Activated CD8-positive, alpha-beta memory T cell treated with anti-CD3 and anti-CD28 coated beads, Interleukin-2, amount 50 U/mL, for 1 hour (primary cell): ENCODE data around the gene CFAP92.

Source experiments
- DNase-seq: peaks from one replicate; pipeline ENCODE4 v3.0.0-alpha.2; 2020; ENCODE audit errors: extremely low read depth

Gene CFAP92

DNA sequence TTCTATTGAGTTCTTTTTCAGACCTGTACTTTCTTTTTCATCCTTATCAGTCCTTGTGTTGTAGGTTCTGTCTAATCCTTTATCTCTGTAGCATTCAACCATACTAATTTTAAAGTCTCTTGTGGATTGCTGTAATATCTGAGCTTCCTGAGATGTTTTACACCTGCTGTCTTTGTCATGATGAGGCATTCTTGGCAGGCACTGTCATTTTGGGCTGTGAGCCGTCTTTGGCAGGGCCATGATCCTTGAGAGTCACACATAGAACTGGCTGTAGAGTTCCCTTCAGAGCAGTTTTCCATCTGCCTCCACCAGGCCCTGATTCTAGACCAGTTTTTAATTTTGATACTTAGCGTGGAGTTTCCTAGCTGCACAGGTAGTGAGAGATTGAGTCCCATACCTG, 13.9 kb upstream of the CFAP92 start:
- DNase-seq, result no peak

DNA sequence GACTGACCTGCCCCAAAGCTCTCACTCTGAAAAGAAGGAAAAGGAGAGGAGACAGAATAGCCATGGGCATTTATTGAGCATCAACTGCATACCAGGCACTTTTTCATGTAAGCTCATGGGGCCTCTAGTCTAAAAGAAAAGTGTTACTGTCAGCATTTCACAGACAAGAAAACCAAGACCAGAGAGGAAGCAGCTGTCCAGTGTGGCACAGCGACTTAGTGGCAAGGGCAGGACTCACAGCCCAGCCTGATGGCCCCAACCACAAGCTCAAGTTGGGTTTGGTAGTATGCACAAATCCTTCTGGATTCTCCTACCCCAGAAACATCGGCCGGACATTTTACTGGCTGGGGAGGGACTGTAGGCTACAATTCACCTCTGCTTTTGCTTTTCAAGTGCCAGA, 13.0 kb upstream of the CFAP92 start:
- DNase-seq, result no peak

DNA sequence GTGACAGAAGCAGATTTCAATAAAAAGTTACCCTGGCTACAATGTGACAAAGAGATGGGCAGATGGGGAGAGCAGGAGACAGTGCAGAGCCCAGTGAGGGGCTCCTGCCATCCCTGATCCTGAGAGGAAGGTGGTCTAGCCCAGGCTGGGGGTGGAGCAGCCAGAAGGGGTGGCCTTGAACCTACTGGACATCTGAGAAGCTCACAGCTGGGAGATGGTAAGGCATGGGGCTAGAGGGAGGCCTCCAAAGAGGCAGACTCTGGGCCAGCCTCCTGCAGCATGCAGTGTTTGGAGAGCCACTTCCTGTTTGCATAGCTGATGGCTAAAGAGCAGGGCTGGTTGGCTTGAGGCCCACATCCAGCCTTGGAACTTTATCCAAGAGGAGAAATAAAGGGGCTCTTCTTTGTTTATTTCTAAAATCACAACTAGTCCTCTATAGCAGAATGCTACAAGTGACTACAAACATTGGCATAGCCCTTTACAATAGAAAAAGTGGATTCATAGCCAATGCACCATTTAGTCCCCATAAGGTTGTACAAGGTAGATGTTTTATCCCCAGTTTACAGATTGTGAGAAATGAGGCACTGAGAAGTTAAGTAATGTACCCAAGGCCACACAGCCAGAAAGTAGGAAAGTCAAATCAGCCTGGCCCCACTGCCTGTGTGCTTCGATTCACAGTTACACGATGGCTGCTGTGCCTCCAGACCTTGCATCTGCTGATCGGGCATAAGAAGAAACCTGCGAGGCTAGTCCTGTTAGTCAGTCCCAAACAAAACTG, 11.8 kb upstream of the CFAP92 start:
- no peak for DNase-seq

DNA sequence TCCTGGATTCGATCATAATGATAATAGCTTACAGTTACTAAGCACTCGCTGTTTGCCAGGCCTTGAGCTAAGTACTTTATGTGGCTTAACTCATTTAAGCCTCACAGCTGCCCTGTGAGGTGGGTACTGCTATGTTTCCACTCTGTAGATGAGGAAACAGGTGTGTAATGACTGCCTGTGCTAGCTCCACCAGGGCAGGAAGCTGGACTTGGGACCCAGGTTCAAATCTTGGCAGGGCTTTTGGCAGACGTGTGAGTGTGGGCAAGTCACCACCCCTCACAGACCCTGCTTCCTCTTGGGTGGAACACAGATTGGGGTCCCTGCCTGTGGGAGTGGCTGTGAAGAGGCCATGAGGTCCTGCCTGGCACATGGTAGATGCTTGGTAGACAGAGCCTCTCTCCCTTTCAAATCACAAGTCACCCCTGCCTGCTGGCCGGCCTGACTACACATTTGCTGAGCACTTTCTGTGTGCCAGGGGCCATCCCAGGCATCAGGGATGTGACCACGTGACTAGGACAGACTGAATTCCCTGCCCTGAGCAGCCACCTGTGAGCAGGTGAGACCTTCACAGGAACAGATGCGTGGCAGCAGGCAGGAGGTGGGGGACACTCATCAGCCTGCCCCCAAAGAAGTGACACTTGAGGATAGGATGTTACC, 10.9 kb upstream of the CFAP92 start:
- DNase-seq, result no peak

DNA sequence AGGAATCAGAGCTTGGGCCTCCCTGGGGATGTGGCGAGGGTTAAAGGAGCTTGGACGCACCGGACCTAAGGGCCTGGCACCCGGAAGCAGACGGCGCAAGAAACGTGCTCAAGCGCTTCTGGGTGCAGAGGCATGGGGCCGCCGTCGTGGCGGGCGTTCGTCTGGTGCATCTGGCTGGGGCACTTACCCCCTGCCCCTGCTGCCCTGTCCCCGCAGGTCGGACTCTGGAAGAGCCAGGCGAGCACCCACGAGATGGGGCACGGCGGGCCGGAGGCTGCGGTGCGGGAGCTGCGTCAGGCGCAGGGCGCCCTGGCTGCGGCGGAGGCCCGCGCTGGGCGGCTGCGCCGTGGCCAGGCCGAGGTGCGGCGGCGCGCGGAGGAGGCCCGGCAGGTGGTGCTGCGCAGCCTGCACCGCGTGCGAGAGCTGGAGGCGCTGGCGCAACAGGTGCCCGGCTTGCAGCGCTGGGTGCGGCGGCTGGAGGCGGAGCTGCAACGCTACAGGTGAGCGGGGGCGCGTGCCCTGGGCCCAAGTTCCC, 9.8 kb upstream of the CFAP92 start:
- DNase-seq, result no peak

DNA sequence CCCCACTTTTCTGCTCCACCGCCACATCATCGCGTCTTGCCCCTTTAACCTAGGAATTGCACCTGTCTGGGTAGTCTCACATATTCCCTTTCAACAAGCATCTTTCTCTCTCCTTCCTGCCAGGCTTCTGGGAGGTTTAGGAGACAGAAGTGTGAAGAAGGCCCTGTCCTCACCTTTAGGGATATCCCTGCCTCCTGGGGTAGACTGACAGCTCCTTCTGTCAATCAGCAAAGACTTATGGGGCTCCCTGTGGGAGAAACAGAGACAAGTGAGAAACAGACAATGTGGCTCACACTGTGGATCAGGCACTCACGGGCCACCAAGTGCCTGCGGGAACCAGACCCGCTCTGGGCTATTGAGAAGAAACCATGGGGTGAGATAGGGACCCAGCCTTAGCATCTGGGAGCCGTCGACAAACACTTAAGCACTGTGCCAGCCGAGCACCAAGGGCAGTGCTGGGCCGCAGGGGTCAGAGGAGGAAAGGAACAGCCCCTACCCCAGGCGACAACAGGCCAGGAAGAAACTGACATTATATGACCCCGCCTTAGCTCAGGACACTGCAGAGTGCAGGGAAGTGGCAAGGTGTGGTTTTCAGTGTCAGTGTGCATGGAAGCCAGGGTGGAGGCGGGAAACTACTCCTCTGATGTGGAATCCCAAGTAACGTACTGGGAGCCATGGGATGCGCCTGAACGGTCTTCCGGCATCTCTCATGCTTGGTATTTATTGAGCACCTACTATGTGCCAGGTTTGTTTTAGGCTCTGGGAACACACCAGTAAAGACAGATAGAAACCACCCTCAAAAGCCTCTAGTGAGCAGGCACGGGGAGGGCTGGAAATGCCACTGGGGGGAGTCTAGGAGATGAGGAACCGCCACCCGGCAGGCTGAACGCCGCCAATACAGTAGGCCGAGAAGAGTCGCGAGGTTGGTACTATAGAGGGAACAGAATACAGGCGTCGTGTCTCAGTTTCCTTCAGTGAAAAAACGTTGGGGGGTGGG, 9.0 kb upstream of the CFAP92 start:
- DNase-seq, result no peak

DNA sequence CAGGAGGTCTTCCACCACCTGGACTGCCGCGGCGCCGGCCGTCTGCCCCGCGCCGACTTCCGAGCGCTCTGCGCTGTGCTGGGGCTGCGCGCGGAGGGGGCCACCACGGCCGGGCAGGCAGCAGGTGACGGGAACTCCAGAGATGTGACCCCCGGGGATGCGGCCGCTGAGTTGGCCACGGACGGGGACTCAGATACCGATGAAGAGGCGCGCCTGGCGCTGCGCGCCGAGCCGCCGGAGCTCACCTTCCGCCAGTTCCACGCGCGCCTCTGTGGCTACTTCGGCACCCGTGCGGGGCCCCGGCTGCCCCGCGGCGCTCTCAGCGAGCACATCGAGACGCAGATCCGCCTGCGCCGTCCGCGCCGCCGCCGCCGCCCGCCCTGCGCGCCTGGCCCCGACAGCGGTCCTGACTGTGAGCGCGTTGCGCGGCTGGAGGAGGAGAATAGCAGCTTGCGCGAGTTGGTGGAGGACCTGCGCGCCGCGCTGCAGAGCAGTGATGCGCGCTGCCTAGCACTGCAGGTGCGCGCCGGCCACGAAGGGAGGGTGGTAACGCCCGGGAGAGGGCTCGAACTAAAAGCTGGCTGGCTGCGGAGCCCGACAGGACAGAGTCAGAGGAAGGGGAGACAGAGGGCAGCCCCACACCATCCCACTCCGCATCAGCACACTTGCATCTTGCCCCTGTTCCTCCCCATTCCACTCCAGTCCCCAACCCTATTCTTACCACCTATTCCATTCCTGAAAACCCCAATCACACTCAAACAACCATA, 8.1 kb upstream of the CFAP92 start:
- no peak for DNase-seq

DNA sequence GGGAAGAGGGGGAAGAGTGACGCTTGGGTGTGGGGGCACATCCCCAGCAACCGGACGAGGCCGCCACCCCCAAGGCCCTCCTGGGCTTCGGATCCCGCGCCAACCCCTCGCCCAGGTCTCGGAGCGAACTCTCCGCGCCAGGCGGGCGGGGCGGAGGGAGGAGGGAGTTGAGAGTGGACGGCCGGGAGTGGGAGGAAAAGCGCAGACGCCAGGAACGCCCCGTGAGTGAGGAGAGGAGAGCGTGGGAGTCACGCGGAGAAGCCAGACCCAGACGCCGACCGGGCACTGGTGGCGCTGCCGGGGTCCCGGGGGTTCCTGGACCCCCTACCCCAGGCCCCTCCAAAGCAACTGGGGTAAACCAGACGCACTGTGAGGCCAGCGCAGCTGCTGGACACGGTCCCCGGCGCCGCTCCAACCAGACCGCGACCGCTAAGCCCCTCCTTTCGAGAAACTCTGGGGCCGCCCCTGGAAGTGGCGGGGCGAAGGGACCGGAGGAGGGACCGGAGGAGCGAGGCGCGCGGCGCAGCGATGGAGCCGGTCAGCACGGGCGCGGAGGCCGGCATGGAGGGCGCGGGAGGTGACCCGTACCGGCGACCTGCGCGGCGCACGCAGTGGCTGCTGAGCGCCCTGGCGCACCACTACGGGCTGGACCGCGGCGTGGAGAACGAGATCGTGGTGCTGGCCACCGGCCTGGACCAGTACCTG, 7.4 kb upstream of the CFAP92 start, which contains the start of gene EFCC1:
Gene EFCC1, plus strand, starts transcription at position 204 of the 705 bp plus-strand sequence. Its CDS starts 325 bp downstream, at position 529.
- DNase-seq, result no peak

DNA sequence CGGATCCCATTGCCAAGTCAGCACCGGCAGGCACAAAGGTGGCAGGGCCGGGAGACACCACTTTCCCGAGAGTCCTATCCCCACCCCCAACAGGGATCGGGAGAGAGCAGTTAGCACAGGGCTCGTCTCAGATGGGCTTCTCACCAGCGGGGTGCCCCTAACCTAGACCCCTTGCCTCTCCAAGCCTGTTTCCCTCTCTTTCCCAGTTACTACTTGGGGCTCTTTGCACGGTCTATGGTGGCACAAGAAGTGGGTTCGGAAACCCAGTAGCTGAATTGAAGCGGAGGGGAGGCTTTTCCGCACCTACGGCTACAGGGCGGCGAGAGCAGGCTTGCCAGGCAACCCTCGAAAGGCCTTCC, 6.8 kb upstream of the CFAP92 start:
- DNase-seq, result no peak

DNA sequence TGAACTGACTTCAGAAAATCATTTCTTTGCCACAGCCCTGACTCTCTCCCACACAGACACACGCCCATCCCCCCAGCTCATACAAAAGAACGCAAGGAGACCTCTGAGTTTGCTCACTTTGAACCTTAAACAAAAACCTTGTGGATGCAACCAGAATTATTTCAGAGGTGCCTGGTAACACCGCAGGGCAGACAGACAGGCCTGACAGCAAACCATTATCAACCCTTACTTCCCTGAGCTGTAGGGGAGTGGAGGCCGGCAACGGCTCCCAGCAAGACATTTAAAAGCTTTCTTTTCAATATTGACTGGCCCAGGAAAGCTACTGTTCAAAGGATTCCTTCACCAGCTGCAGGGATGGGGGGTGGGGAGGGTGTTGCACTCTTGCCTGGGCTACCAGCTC, 5.2 kb upstream of the CFAP92 start:
- no peak for DNase-seq

DNA sequence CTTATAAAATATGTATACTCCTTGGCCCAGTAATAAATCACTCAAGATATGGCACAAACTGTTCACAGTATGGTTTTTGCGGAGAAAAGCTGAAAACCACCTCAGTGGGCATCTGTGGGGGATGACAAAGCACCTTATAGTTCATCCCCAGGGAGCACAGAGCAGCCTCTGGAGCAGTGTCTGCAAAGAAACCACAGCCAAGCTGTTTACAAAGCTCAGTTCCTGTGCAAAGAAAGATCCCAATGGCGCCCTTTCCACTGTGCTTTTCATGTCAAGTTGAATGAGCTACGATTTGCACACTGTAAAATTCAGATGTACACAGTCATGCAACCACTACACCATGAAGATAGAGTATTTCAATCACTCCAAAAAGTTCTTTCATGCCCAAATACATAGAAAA, 4.7 kb upstream of the CFAP92 start:
- no peak for DNase-seq

DNA sequence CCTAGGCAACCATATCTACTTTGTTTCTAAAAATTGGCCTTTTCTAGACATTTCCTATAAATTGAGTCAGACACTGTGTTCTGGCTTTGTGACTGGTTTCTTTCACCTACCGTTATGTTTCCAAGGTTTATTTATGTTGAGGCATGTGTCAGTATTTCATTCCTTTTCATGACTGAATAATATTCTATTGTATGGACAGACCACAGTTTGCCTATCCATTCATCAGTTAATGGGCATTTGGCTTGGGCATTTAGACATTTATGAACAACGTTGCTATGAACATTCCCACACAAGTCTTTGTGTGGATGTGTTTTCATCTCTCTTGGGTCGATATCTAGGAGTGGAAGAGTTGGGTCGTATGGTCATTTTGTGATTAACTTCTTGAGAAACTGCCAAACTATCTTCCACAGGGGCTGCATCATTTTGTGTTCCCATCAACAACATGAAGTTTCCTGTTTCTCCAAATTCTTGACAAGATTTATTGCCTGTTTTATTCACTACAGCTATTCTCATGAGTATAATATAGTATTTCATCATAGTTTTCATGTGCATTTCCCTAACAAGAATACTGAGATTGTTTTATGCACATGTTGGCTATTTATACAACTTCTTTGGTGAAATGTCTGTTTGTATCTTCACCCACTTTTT, 3.7 kb upstream of the CFAP92 start:
- DNase-seq, result no peak

DNA sequence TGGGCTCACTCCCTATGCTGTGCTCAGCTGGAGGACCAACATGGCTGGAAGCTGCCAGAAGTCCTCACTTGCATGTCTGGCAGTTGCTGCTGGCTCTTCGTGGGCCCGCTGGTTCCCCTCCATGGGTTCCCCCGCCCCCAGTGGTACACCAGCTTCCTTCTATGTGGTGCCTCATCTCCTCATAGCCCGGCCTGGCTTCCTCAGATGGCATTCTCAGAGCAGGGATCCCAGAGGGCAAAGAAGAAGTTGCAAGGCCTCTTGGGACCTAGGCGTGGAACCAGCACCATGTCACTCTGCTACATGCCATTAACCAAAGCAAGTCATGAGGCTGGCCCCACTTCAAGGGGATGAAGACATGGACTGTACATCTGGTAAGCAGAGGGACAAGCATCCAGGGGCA, 2.9 kb upstream of the CFAP92 start:
- no peak for DNase-seq

DNA sequence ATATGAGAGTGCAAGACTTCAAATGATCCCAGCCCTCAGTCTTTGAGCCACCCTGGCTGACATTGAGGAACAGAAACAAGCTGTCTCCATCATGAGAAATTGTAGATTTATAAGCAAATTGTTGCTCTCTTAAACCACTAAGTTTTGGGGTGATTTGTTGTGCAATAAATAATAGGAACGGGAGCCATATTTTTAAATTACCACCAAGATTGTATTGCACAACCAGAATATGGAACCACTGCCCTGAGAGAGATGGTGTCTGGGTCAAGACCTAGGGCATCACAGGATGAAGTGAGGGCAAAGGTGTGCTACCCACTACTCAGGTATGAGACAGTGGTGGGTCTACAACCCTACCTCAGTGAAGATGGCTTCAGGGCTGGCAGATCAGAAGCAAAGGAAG, 2.3 kb upstream of the CFAP92 start:
- no peak for DNase-seq

DNA sequence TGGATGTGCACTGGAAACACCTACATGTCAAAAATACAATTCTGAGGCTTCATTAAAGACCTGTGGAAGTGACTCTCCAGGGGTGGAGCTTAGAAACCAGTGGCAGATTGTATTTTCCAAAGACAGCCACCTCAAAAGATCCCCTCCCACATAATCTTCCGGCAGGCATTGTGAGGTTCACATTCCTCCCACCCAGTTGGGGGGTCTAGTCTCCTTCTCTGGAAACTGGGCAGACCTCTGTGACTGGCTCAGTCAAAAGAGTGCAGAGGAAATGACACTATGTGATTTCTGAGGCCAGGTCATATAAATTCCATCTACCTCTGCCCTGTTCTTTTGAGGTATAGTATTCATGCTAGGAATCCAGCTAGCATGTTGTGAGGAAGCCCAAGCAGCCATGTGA, 1.9 kb upstream of the CFAP92 start:
- no peak for DNase-seq

DNA sequence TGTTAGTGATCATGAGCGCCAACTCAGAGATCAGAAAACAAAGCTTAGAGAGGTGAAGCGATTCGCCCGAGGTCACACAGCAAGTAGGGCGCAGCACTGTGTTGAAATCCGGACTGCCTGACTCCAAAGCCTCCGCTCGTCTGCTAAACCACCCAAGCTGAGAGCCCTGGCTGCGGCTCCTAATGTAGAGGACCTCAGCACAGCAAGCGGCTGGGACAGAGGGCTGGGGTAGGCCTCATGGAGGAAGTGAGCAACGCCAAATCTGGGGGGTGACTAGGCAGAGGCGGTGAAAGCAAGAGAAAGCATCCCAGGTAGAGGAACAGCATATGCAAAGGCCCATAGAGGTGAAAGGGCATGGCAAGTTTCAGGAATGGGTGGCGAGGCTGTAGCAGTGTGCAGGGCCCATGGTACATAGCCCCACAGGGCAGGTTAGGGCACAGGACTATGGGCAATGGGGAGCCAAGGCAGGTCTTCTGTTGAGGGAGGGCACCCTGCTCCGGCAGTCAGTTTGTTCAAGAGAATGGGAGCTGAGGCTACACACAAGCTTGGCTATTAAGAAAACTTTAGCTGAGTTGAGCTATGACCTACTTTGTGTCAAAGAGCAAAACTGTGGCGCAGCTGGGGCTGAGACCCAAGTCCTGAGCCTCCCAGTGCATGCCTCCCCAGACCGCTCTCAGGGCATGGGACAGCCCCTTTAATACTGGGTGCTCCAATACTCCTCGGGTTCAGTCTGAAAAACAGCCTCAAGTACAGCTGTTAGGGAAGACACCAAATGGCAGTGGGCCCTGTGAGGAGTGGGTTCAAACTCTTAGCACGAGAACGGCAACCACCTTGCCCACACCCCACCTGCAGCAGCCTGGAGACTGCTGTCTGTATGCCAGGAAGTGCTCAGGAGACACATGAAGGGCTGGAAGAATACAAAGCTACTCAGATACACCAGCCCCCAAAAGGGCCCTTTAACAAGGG, 988 bp upstream of the CFAP92 start:
- DNase-seq, result no peak

DNA sequence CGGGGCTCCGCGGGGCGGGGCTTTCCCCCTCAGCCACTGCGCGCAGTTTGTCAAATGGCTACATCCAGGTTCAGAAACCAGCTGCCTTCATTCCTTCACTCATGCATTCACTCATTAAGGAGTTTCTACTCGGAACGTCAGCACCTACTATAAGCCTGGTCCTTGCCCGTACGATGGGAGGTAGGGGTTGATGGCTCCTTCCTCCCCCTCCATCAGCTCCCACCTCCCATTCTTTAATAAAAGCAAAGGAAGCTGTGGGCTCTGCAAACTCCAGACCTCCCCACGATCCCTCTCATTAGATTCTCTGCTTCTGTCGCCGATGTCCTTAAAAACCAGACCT, 267 bp upstream of the CFAP92 start:
- DNase-seq, result no peak

DNA sequence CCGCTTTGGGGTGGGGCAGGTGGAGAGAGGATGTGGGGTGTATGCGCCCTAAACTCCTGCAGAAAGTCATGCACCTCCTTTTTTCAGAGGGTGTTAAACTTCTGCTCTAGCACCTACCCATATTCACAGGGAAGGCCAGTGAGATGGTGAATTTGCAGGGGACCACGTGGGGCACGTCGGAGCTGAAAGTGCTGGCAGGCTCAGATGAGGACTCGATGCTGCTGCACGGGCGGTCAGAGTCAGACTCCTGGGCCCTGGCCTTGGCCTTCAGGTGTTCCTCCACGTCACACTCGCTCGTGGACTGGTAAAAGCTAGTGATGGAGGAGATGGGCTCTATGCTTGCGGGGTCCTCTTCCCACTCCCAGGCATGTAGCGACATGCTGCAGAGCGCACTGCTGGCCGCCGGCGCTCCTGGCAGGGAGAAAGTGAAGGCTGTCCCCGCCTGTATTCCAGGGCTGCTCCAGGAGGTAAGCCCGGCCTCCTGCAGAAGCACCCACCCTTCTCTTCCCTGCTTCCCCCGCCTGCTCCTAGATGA, 883 bp downstream of the CFAP92 start:
- no peak for DNase-seq

DNA sequence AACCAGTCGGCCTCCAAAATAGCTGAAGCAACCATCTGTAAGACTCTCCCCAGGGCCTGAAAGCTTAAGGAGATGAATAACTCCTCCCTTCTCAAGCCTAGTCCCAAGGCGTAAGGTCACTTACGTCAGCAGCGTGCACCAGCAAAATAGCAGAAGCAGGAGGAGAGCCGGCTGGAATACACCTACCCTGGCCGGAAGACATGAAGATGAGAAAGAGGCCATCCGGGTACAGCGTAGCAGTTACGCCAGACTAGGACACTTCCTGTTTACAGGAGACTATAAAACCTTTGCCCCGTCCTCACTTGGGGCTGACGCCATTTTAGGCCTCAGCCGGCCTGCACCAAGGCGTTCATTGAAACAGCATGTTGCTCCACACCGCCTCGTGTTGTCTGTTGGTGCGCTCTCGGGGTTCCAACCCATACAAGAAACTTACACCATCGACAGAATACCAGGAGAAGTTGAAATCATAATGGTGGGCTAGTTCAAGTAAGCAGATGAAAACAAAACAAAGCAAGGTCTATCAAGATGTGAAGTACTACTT, 2.5 kb downstream of the CFAP92 start:
- no peak for DNase-seq
